Measurements from ENCODE around the gene DOK7. TPM values are rescaled to one million over a fixed set of nuclear protein-coding genes. Genes with fewer than 3 reads are reported as not detected.

DOK7 gene
- total and polyA plus RNA-seq, 2 of the 4 experiments (the other 2 are of a cell fraction) = not detected

GRCh38 chr4:3418029-3418762, 44.9 kb upstream of the DOK7 start:
- in situ Hi-C loops (cut with MboI; ENCODE audit: low sequenced_read_pairs) = no loop called here

More at GRCh38 chr4:3418029-3418762, 44.9 kb upstream of the DOK7 start:
- Histone ChIP-seq H3K27ac (ENCODE audit: insufficient read depth, low read length) (no peak overlapping the region), H4K20me1 (ENCODE audit: insufficient read depth, low read length) (peaks cover 4% of the 10 kb centered on the region), H3K9ac (ENCODE audit: low read depth, low read length) (no peak overlapping the region), H4K91ac (ENCODE audit: insufficient read depth, low read depth, low read length) (no peak overlapping the region), H2BK120ac (ENCODE audit: low read depth, low read length) (no peak overlapping the region), H3K27me3 (ENCODE audit: control insufficient read depth, insufficient read depth, low read length) (no peaks in the 10 kb centered on the region), H3K79me1 (ENCODE audit: low read depth in 1 of 2, low read length in 2 of 2) (peaks cover 0 to 9% of the 10 kb centered on the region in 2 experiments; a peak in 2 of 4 replicates), H3K36me3 (ENCODE audit: control insufficient read depth, insufficient read depth, low read length) (peaks cover 25% of the 10 kb centered on the region), H2AK9ac (replicated peaks; ENCODE audit: low read depth, low read length, poor library complexity) (peak overlapping the region; percentile 38), H2BK20ac (ENCODE audit: low read depth, low read length) (no peak overlapping the region), H3K4me1 (ENCODE audit: control insufficient read depth, insufficient read depth, low read length) (no peaks in the 10 kb centered on the region), H3K14ac (replicated peaks; ENCODE audit: low read depth, low read length) (no peak overlapping the region), H3K4me2 (ENCODE audit: low read depth, low read length) (no peak overlapping the region), H3K18ac (ENCODE audit: low read depth, low read length) (no peak overlapping the region), H3K4me3 (ENCODE audit: insufficient read depth, low read depth, low read length) (no peak overlapping the region), H3K23ac (ENCODE audit: low read depth, low read length) (no peak overlapping the region), H2BK15ac (ENCODE audit: low read depth, low read length) (no peak overlapping the region), H2AFZ (replicated peaks; ENCODE audit: low read length, poor library complexity) (peak overlapping the region; percentile 28), H3K9me1 (ENCODE audit: insufficient read depth, low read length) (peaks cover 11% of the 10 kb centered on the region; the same call in 1 of the 2 replicates), H4K8ac (ENCODE audit: low read depth in 2 of 2, low read length in 2 of 2) (no peak overlapping the region), H3K56ac (ENCODE audit: extremely low read depth, insufficient read depth, low read length) (no peak overlapping the region), H2BK5ac (ENCODE audit: low read depth, low read length, poor library complexity, severe bottlenecking) (no peak overlapping the region), H3K4ac (ENCODE audit: low read depth, low read length) (no peak overlapping the region), H3K9me3 (ENCODE audit: control insufficient read depth, insufficient read depth, low read length) (no peaks in the 10 kb centered on the region), H2AK5ac (ENCODE audit: low read depth, low read length) (no peak overlapping the region), H4K5ac (ENCODE audit: low read depth, low read length) (no peak overlapping the region)
- DNase-seq = no peak
- WGBS, 2 experiments (ENCODE audit: extremely low coverage in 2 of 2, insufficient read length in 1 of 2) = 93% methylated on average over 14 of the region's 22 CpGs; no CpG with 5 or more reads in 1 of the 2 experiments
- dilution Hi-C loops (cut with HindIII; ENCODE audit: low sequenced_read_pairs, unreplicated experiment) (no loop called here), intact Hi-C loops (cut with micrococcal nuclease) (no loop called here)
- POLR2A ChIA-PET (ENCODE audit: unreplicated experiment) = no interaction called here
- no TSS peak for BruUV-seq (replicated peaks)
- no peak for ATAC-seq (ENCODE audit: low read depth)
- CTCF ChIA-PET = interaction anchor here (0.6 to 0.7 kb wide), 2 partner anchors 81 to 233 kb away, joined by 3 to 4 read pairs; no protein-coding TSS in a partner anchor
- TF ChIP-seq ELK1 (IDR thresholded peaks at IDR 0.05; ENCODE audit: borderline replicate concordance, low read depth, low read length) (no peak), CTCF (conservative IDR thresholded peaks at IDR 0.05; ENCODE audit: low read depth, low read length) (no peak), MXI1 (IDR thresholded peaks at IDR 0.05; ENCODE audit: borderline replicate concordance, low read depth, low read length) (no peak), CHD1 (IDR thresholded peaks at IDR 0.05; ENCODE audit: low read depth, low read length) (no peak), MAZ (IDR thresholded peaks at IDR 0.05; ENCODE audit: borderline replicate concordance, low read depth, low read length) (no peak), MAFK (IDR thresholded peaks at IDR 0.05; ENCODE audit: low read depth, low read length) (no peak), USF2 (IDR thresholded peaks at IDR 0.05; ENCODE audit: low read depth, low read length) (no peak), CEBPB (IDR thresholded peaks at IDR 0.05; ENCODE audit: low read depth, low read length) (no peak), RCOR1 (IDR thresholded peaks at IDR 0.05; ENCODE audit: insufficient replicate concordance, low read length) (no peak), SMC3 (IDR thresholded peaks at IDR 0.05; ENCODE audit: low read depth, low read length) (no peak), NFE2L2 (IDR thresholded peaks at IDR 0.05; ENCODE audit: low read depth, low read length) (no peak), RFX5 (IDR thresholded peaks at IDR 0.05; ENCODE audit: low read depth, low read length) (no peak)
